ENCODE data around the gene OTUD6A. TPM values are rescaled to one million over a fixed set of nuclear protein-coding genes. Genes with fewer than 3 reads are reported as not detected.

OTUD6A gene
- total RNA-seq, 2 donors from 2014 or later = not detected

DNA sequence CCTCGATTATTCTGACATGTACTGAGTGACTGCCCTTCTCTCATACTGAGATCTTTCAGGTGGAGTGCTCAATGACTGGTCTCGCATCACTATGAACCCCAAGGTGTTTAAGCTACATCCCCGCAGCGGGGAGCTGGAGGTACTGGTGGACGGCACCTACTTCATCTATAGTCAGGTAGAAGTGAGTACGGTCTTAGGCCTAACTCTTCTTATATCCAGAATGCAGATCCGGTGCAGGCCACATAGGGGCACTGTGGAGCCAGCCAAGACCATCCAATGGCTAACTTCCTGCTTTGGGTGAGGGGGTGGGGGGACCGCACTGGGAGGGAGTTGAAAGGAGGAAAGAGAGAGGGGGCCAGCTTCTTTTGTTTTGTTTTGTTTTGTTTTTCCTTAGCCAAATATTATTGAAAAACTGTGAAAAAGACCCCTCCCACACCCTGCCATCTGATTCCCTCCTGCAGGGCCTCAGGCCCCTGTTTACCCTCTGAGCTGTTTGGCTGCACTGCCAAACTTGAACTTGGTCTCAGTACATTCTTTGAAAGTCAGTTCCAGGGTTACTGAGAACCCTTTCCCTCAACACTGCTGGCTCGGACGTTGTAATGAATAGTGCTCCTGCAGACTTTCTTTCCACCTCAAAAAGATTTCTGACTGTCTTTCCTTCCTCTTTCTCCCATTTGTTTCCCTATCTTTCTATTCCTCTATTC, 28.8 kb upstream of the OTUD6A start:
- no peak overlapping the region for H3K27ac ChIP-seq
- no peaks in the 10 kb centered on the region for H3K36me3 ChIP-seq
- no peaks in the 10 kb centered on the region for H3K27me3 ChIP-seq
- no peak overlapping the region for H3K4me3 ChIP-seq
- H3K4me1 ChIP-seq = no peaks in the 10 kb centered on the region
- TF ChIP-seq, protein P1, sequence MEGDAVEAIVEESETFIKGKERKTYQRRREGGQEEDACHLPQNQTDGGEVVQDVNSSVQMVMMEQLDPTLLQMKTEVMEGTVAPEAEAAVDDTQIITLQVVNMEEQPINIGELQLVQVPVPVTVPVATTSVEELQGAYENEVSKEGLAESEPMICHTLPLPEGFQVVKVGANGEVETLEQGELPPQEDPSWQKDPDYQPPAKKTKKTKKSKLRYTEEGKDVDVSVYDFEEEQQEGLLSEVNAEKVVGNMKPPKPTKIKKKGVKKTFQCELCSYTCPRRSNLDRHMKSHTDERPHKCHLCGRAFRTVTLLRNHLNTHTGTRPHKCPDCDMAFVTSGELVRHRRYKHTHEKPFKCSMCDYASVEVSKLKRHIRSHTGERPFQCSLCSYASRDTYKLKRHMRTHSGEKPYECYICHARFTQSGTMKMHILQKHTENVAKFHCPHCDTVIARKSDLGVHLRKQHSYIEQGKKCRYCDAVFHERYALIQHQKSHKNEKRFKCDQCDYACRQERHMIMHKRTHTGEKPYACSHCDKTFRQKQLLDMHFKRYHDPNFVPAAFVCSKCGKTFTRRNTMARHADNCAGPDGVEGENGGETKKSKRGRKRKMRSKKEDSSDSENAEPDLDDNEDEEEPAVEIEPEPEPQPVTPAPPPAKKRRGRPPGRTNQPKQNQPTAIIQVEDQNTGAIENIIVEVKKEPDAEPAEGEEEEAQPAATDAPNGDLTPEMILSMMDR (IDR thresholded peaks at IDR 0.05) = peak; percentile 50 to 60
- DNase-seq (ENCODE audit: low spot score) = no peak
- no peaks in the 10 kb centered on the region for H3K9me3 ChIP-seq

- TF ChIP-seq, protein P1 (IDR thresholded peaks at IDR 0.05) = no peak
- no peak for DNase-seq (ENCODE audit: low spot score)
- Histone ChIP-seq H3K4me1 (no peaks in the 10 kb centered on the region), H3K36me3 (no peaks in the 10 kb centered on the region), H3K27ac (no peak overlapping the region), H3K9me3 (no peaks in the 10 kb centered on the region), H3K4me3 (no peak overlapping the region), H3K27me3 (no peaks in the 10 kb centered on the region)
Measured at GRCh38 chrX:70034646-70035045, 27.6 kb upstream of the OTUD6A start.

DNA sequence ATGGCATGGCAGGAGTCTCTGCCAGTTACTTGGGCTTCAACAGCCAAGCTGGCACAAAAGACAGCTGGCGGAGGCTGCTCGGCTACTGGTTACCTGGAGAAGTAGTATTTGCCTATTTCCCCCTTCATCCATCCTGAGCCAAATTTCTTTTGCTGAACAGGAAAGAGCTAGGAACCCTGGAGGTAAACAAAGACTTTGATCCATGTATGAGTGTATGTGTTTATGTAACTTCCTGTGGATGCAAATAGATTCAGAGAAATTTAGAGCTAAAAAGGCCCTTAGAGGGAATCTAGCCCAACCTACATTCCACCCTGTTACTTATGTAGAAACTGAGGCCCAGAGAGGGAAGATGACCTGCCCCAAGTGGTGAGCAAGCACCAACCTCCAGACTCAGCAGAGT, 23.7 kb upstream of the OTUD6A start:
- no peaks in the 10 kb centered on the region for H3K9me3 ChIP-seq
- H3K36me3 ChIP-seq = no peaks in the 10 kb centered on the region
- H3K27ac ChIP-seq = no peak overlapping the region
- no peaks in the 10 kb centered on the region for H3K4me1 ChIP-seq
- H3K4me3 ChIP-seq = no peak overlapping the region
- TF ChIP-seq, protein P1 (IDR thresholded peaks at IDR 0.05) = no peak
- H3K27me3 ChIP-seq = no peaks in the 10 kb centered on the region
- no peak for DNase-seq (ENCODE audit: low spot score)

- TF ChIP-seq, protein P1 (IDR thresholded peaks at IDR 0.05) = no peak
- Histone ChIP-seq H3K36me3 (no peaks in the 10 kb centered on the region), H3K4me3 (no peak overlapping the region), H3K9me3 (no peaks in the 10 kb centered on the region), H3K27ac (no peak overlapping the region), H3K27me3 (no peaks in the 10 kb centered on the region), H3K4me1 (no peaks in the 10 kb centered on the region)
- DNase-seq (ENCODE audit: low spot score) = peak; percentile 50
Measured at GRCh38 chrX:70038951-70039350, 23.3 kb upstream of the OTUD6A start.

GRCh38 chrX:70039758-70040157, 22.5 kb upstream of the OTUD6A start:
- no peaks in the 10 kb centered on the region for H3K4me1 ChIP-seq
- H3K27me3 ChIP-seq = no peaks in the 10 kb centered on the region
- no peak overlapping the region for H3K27ac ChIP-seq
- no peaks in the 10 kb centered on the region for H3K9me3 ChIP-seq
- TF ChIP-seq, protein P1 (IDR thresholded peaks at IDR 0.05) = no peak
- no peak overlapping the region for H3K4me3 ChIP-seq
- DNase-seq (ENCODE audit: low spot score) = no peak
- no peaks in the 10 kb centered on the region for H3K36me3 ChIP-seq

DNA sequence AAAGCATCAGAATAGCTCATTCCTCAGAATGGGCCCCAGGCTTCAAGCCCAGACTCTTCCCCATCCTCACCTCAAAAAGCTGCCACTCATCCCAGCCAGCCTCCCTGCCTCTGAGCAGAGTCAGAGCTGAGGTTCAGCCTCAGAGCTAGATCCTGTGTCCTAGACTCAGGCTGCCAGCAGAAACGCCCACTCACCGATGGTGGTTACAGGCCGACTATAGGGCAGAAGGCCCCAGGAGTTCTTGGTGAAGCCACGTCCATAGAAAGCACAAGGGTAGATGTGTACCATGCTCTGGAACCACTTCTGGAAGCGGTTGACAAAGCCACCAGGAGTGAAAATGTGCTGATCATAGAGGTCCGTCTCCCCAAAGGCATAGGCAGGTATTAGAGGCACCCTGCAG, 20.3 kb upstream of the OTUD6A start:
- no peak overlapping the region for H3K4me3 ChIP-seq
- H3K4me1 ChIP-seq = no peaks in the 10 kb centered on the region
- H3K27ac ChIP-seq = no peak overlapping the region
- no peaks in the 10 kb centered on the region for H3K36me3 ChIP-seq
- DNase-seq (ENCODE audit: low spot score) = peak; percentile 50
- TF ChIP-seq, protein P1 (IDR thresholded peaks at IDR 0.05) = no peak
- no peaks in the 10 kb centered on the region for H3K9me3 ChIP-seq
- no peaks in the 10 kb centered on the region for H3K27me3 ChIP-seq
